WTC11 (cell line): ENCODE results near the gene CLEC4D.

Experiments used
- CBFB ChIP-seq: sonication (generic); formaldehyde crosslinking; IDR thresholded peaks from 2 replicates; pipeline ENCODE4 v1.8.1; 2022; ENCODE audit warnings: mild to moderate bottlenecking, low read depth, missing genetic modification reagents
- CTCF ChIP-seq: fragments of 200-600 bp; IDR thresholded peaks from 2 replicates; pipeline ENCODE4 v1.8.0; 2022; ENCODE audit warnings: antibody characterized with exemption
- NR2C2 ChIP-seq: sonication (generic); formaldehyde crosslinking; IDR thresholded peaks from 2 replicates; pipeline ENCODE4 v1.8.0; 2022; ENCODE audit warnings: mild to moderate bottlenecking, missing genetic modification reagents
- SP1 ChIP-seq: sonication (generic); formaldehyde crosslinking; conservative IDR thresholded peaks from 2 replicates; pipeline ENCODE4 v1.8.1; 2022; ENCODE audit warnings: missing genetic modification reagents
- USF2 ChIP-seq: sonication (generic); formaldehyde crosslinking; IDR thresholded peaks from 2 replicates; pipeline ENCODE4 v1.8.1; 2023; ENCODE audit warnings: mild to moderate bottlenecking, missing genetic modification reagents, moderate library complexity
- ZNF219 ChIP-seq: sonication (generic); formaldehyde crosslinking; IDR thresholded peaks from 2 replicates; pipeline ENCODE4 v1.8.0; 2023; ENCODE audit warnings: missing genetic modification reagents, mild to moderate bottlenecking, borderline replicate concordance
- ZNF263 ChIP-seq: sonication (generic); formaldehyde crosslinking; IDR thresholded peaks from 2 replicates; pipeline ENCODE4 v1.8.1; 2022; ENCODE audit warnings: low read depth, mild to moderate bottlenecking, moderate library complexity, missing genetic modification reagents
- TF ChIP-seq, protein P1 (sequence below): sonication (generic); formaldehyde crosslinking; IDR thresholded peaks from 2 replicates; pipeline ENCODE4 v1.8.1; 2022; ENCODE audit warnings: low read depth, missing genetic modification reagents, borderline replicate concordance

- no peak for TF ChIP-seq SP1 (CRISPR knock-in tag)
- TF ChIP-seq CTCF = 0 out of 2 replicates have a peak, but pooled peaks have one; percentile 28
- TF ChIP-seq USF2 (CRISPR knock-in tag) = no peak
- no peak for TF ChIP-seq ZNF263 (CRISPR knock-in tag)
- no peak for TF ChIP-seq NR2C2
- no peak for TF ChIP-seq ZNF219 (CRISPR knock-in tag)
- TF ChIP-seq, protein P1, sequence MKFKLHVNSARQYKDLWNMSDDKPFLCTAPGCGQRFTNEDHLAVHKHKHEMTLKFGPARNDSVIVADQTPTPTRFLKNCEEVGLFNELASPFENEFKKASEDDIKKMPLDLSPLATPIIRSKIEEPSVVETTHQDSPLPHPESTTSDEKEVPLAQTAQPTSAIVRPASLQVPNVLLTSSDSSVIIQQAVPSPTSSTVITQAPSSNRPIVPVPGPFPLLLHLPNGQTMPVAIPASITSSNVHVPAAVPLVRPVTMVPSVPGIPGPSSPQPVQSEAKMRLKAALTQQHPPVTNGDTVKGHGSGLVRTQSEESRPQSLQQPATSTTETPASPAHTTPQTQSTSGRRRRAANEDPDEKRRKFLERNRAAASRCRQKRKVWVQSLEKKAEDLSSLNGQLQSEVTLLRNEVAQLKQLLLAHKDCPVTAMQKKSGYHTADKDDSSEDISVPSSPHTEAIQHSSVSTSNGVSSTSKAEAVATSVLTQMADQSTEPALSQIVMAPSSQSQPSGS = no peak
- no peak for TF ChIP-seq CBFB (CRISPR knock-in tag)
Measured at GRCh38 chr12:8562310-8562709, 49.0 kb downstream of the CLEC4D start.
